ENCODE data around the gene APC2.
A peak's percentile ranks its signal among the peaks of the same experiment; 100 is the strongest.

The APC2 gene

DNA sequence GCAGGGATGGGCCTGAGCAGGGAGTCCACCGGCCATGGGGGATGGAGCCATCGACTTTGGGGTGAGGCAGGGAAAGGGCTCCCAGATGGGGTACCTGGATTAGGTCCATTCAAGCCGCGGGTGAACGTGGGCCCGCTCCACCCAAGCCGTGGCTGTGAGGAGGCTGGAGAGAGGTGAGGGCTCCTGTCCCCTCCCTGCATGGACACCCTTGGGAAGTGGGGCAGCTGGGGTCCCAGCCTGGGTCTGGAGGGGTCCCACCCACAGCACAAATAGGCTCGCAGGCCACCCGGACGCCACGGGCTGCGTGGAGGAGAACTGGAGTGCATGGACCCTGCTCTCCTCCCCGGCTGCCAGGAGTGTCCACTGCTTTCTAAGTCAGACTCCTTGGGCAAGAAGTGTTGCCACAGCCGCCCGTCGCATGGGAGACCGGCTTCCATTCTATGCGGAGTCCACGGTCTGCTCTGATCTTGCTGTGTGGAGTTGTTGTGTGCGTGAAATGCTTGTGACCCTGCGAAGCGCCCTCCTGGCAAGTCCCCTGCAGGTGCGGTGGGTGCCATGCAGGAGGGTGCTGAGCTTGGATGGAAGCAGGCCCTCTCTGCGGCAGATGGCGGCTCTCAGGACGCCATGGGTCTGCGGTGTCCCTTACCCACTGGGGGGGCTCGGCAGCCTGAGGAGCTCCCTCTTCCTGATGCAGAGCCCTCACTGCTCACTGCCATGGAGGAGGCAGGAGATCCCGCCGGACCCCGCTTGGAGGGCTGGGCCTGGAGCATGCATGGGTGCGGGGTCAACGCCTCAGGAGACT lies 40.5 kb upstream of the APC2 start:
- in situ Hi-C loops (cut with MboI; ENCODE audit: low sequenced_read_pairs): no loop called here
- peaks cover 56% of the 10 kb centered on the region for H3K36me3 ChIP-seq (replicated peaks)
- peaks cover 19% of the 10 kb centered on the region for H3K4me1 ChIP-seq

DNA sequence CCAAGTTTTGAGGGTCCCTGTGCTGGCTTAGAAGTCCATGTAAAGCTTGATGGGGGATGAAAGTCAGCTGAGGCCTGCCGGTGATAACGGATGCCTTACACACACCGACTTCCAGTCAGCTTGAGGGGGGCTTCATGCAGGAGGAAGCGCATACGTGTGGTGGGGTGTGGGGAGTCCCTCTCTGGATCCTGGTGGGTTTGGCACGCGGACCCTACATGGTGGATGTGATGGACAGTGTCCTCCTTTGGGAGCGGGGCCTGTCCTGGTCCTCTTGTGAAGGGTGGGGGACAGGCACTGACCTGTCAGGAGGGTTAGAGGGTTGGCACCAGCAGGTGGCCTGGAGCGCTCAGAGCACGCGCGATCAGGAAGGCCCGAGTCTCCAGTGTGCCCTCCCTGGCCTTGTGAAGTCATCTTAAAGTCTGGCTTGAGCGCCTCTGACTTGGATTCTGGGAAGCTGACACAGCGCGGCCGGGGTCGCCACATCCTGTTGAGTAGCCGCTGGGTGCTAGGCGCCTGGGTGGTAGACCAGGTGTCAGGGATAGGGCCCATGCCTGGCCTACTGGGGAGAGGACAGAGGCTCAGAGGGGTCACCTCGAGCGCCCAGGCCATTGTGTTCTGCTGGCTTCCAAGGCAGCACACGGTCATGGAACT lies 39.7 kb upstream of the APC2 start:
- in situ Hi-C loops (cut with MboI; ENCODE audit: low sequenced_read_pairs): no loop called here
- Histone ChIP-seq H3K36me3 (replicated peaks) (peaks cover 56% of the 10 kb centered on the region), H3K9me3 (no peaks in the 10 kb centered on the region), H3K4me3 (peak overlapping the region; percentile 95), H3K4me1 (peaks cover 24% of the 10 kb centered on the region), H3K27me3 (ENCODE audit: low read depth) (no peaks in the 10 kb centered on the region)
- no peak for DNase-seq (ENCODE audit: low spot score in 2 of 2)

More for the DNA sequence above, 40.5 kb upstream of the APC2 start:
- H3K4me3 ChIP-seq: peak overlapping the region; percentile 95
- H3K27me3 ChIP-seq (ENCODE audit: low read depth): no peaks in the 10 kb centered on the region
- no peaks in the 10 kb centered on the region for H3K9me3 ChIP-seq
- DNase-seq (ENCODE audit: low spot score in 2 of 2): no peak

DNA sequence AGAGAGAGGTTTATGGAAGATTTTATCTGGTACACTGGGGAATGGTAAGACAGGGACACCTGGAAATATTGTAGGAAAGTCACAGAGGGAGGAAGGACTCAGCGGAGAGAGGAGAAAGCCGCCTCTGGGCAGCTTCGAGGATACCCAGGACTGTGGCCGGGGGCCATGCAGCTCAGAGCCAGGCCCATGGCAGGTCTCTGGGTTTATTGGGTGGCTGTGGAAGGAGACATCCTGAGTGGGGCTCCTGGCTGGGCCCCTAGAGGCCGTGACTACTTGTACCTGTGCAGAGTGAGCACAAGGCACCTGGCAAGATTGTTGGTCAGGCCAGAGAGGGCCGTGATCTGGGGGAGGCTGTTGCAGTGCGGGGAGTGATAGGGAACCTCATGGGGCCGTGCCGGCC lies 39.1 kb upstream of the APC2 start:
- Histone ChIP-seq H3K36me3 (replicated peaks) (peaks cover 59% of the 10 kb centered on the region), H3K4me1 (peaks cover 24% of the 10 kb centered on the region), H3K4me3 (no peak overlapping the region), H3K9me3 (no peaks in the 10 kb centered on the region), H3K27me3 (ENCODE audit: low read depth) (no peaks in the 10 kb centered on the region)
- in situ Hi-C loops (cut with MboI; ENCODE audit: low sequenced_read_pairs): no loop called here
- DNase-seq (ENCODE audit: low spot score in 2 of 2): no peak

DNA sequence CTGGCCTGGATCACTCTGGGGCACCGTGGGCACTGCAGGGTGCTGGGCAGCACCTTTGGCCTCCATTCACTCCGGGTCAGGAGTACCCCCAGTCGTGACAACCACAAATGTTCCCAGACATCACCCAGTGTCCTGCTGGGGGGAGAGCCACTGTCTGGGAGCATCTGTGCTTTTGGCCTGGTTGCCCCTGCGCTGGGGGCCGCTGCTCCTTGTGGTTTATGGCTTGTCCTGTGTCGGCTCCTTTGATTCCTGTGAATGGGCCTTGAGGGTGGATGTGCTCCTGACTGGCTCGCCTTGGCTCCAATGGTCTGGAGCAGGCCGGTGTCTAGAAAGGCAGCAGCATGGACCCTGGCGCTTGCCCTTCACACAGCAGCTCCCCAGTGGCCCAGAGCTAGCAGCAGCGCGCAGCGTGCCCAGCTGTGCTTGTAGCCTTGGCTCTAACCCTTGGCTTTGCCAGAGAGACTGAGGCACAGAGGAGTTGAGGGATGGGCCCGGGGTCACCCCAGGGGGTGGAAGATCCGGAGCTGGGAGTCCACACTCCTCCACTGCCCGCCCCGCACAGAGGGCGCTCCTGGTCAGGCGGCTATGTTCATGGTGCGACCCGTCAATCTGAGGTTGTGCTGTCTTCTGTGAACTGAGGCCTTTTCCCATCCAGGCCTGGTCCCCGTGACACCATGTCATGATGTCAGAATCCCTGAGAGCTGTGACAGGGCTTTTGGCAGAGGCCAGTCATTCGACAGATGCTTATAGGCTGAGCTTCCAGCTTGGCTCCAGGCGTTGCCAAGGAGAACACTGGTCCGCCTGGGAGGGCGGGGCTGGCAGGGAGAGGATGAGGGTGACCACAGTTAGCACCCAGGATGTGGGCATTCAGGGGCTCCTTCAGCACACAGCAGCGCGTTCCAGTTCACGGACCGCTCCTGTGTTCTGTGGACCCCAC lies 38.4 kb upstream of the APC2 start:
- no peak overlapping the region for H3K4me3 ChIP-seq
- peaks cover 22% of the 10 kb centered on the region for H3K4me1 ChIP-seq
- peaks cover 67% of the 10 kb centered on the region for H3K36me3 ChIP-seq (replicated peaks)
- no peak for DNase-seq (ENCODE audit: low spot score in 2 of 2)
- no peaks in the 10 kb centered on the region for H3K9me3 ChIP-seq
- no peaks in the 10 kb centered on the region for H3K27me3 ChIP-seq (ENCODE audit: low read depth)
- in situ Hi-C loops (cut with MboI; ENCODE audit: low sequenced_read_pairs): no loop called here

DNA sequence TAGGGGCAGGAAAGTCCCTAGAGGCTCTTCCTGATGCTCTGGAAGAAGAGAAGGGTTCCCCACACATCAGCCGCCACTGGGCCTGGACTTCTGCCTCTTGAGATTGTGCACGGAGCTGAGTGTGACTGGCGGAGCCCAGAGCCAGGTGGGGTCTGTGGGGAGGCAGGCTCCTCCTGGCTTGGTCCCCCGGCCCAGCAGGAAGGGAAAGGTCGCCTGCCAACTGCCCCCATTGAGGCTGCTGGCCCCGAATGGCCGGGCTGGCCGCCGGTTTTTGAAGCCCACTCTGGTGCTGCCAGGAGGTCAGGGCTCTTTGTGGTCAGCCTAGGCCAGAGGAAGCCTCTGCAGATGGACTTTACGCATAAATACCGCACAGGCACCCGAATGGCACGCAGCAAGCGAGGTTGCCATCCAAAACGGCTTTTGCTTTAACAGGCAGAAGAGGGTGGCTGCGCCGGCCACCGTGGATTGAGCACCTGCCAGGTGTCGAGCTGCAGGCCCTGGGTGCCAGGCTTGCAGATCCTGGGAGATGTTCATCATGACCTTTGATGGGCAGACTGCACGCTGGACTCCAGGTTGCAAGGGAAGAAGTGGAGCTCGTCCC lies 37.5 kb upstream of the APC2 start:
- DNase-seq (ENCODE audit: low spot score in 2 of 2): no peak
- H3K9me3 ChIP-seq: no peaks in the 10 kb centered on the region
- no peak overlapping the region for H3K4me3 ChIP-seq
- H3K4me1 ChIP-seq: peaks cover 18% of the 10 kb centered on the region
- H3K36me3 ChIP-seq (replicated peaks): peaks cover 76% of the 10 kb centered on the region
- H3K27me3 ChIP-seq (ENCODE audit: low read depth): no peaks in the 10 kb centered on the region
- in situ Hi-C loops (cut with MboI; ENCODE audit: low sequenced_read_pairs): no loop called here

DNA sequence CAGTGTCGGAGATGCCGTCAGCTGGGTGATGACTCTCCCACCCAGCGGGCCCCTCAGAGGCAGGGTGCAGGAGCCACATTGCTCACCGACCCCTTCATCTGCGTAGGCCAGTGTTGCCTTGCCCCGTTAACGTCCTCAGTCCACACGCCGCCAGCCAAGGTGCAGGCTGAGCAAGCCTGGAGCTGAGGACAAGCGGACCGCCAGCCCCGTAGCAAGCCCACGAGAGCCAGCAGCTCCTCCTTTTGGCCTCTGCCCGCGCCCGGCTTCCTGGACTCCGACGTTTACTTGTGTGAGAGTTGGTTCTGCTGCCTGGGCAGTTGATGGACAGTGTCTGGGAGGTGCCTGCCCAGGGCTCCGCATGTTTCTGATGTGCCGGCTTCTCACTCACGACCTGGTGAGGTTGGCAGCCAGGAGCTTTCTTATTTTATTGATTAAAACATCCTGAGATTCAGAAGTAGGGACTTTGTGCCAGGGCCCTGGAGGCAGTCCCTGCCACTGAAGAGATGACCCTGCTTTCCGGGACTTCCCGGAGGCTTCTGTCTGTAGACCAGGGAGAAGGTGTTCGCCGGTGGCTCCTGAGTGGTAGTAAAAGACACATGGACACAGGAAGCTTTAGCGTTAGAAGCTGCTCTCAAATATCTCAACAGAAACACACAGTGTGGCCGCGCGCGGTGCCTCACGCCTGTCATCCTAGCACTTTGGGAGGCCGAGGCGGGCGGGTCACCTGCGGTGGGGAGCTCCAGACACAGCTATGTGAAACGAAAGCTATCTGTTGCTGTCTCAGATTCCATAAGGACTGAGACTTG lies 36.7 kb upstream of the APC2 start:
- no peak for DNase-seq (ENCODE audit: low spot score in 2 of 2)
- Histone ChIP-seq H3K9me3 (no peaks in the 10 kb centered on the region), H3K27me3 (ENCODE audit: low read depth) (no peaks in the 10 kb centered on the region), H3K4me3 (no peak overlapping the region), H3K36me3 (replicated peaks) (peaks cover 81% of the 10 kb centered on the region), H3K4me1 (peaks cover 18% of the 10 kb centered on the region)
- in situ Hi-C loops (cut with MboI; ENCODE audit: low sequenced_read_pairs): no loop called here

DNA sequence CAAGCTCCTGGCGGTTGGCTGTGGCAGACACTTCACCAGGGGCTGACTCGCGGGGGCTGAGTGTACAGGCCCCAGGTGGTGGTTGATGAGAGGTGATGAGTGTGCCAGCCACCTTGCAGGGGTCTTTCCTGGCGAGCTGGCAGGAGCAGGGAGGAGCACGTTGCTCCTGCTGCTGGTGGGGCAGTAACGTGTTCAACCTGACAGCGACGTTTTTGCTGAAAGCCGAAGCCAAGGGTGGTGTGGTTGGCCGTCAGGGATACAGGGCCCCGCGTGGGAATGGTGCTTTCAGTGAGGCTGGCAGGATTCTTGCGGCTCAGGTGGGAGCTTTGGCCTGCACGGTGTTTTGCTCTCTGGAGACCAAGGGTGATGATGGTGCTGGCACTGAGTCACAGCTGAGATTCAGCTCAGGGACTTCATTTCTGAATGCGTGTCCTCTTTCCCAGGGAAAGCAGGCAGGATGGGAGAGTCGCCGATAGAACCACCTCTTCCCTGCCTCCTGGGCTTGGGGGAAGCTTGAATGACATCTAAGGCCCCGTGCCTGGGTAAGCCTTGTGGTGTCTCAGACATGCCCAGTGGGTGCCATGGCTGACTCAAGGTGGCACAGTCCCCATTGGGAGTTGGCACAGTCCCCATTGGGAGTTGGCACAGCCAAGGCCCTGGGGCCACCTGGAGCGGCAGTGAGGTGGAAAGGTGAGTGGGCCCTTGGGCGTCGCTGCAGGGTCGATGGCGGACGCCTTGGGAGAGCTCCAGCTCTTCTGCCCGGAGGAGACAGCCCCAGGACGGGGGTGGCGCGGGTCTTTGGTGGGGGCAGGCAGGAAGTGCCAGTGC lies 33.7 kb upstream of the APC2 start:
- Histone ChIP-seq H3K4me3 (no peak overlapping the region), H3K27me3 (ENCODE audit: low read depth) (no peaks in the 10 kb centered on the region), H3K9me3 (no peaks in the 10 kb centered on the region), H3K36me3 (replicated peaks) (peaks cover 75% of the 10 kb centered on the region), H3K4me1 (peaks cover 9% of the 10 kb centered on the region; the same call in 1 of the 2 replicates)
- in situ Hi-C loops (cut with MboI; ENCODE audit: low sequenced_read_pairs): no loop called here
- DNase-seq (ENCODE audit: low spot score in 2 of 2): no peak

DNA sequence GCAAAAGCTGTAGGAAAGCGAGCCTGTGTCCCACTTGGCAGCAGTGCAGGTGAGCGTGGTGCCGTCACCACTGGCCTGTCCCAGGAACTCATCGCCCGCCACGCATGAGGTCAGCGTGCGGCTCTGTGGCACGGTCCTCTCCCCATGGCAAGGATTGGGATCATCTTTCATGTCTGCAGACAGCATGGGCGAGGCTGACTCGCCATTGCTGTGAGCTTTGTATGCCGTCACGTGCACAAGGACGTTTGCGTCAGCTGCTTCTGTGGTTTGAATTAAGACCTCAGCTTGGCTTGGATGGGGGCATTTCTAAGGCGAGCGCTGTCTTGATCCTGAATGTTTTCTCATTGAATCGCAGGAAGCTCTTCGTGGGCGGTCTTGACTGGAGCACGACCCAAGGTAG lies 32.8 kb upstream of the APC2 start:
- no peaks in the 10 kb centered on the region for H3K27me3 ChIP-seq (ENCODE audit: low read depth)
- no peak for DNase-seq (ENCODE audit: low spot score in 2 of 2)
- H3K36me3 ChIP-seq (replicated peaks): peaks cover 77% of the 10 kb centered on the region
- in situ Hi-C loops (cut with MboI; ENCODE audit: low sequenced_read_pairs): no loop called here
- H3K9me3 ChIP-seq: no peaks in the 10 kb centered on the region
- no peak overlapping the region for H3K4me3 ChIP-seq
- H3K4me1 ChIP-seq: peaks cover 9% of the 10 kb centered on the region; the same call in 1 of the 2 replicates

DNA sequence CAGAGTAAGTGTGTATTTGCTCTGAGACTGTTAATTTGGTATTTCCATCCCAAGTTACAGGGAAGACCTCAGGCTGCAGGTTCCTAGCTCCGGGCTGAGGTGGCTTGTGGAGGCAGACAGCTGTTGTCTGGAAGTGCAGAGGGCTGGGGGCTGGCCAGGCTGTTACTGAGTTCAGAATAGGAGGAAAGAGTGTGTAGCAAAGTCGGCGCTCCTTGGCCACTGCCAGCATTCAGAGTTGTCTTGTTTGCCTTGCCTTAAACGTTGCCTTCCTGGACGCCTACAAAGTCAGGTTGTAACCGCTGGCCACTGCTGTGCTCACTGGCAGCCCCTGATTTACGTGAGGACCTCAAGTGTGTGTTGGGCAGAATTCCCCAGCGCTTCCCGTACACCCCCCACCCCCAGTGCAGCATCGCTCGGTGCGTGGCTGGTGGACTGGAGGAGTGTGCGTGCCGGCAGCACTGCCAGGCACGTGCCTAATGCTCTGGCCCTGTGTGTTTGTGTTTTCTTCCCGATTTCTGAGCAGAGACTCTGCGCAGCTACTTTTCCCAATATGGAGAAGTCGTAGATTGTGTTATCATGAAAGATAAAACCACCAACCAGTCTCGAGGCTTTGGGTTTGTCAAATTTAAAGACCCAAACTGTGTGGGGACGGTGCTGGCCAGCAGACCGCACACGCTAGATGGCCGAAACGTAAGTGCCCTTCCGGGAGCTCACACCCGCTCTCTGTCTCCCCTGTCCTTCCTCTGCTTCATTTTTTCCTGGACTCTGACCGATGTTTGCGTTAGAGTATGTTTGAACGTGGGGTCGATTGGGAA lies 32.0 kb upstream of the APC2 start:
- Histone ChIP-seq H3K4me3 (no peak overlapping the region), H3K9me3 (no peaks in the 10 kb centered on the region), H3K27me3 (ENCODE audit: low read depth) (no peaks in the 10 kb centered on the region), H3K36me3 (replicated peaks) (peaks cover 77% of the 10 kb centered on the region), H3K4me1 (peaks cover 9% of the 10 kb centered on the region; the same call in 1 of the 2 replicates)
- DNase-seq (ENCODE audit: low spot score in 2 of 2): no peak
- in situ Hi-C loops (cut with MboI; ENCODE audit: low sequenced_read_pairs): no loop called here

DNA sequence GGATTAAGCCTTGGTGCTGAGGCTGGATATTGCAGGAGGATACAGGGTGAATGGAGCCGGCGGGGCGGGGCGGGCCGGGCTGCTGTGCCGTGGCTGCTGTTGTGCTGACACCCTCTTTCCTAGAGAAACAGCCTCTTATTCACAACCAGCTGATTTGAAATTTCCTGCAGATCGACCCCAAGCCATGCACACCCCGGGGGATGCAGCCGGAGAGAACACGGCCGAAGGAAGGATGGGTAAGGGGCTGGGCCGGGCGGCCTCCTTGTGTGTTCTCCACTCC lies 31.5 kb upstream of the APC2 start:
- Histone ChIP-seq H3K36me3 (replicated peaks) (peaks cover 77% of the 10 kb centered on the region), H3K9me3 (no peaks in the 10 kb centered on the region), H3K27me3 (ENCODE audit: low read depth) (no peaks in the 10 kb centered on the region), H3K4me3 (no peak overlapping the region), H3K4me1 (peaks cover 9% of the 10 kb centered on the region; the same call in 1 of the 2 replicates)
- no peak for DNase-seq (ENCODE audit: low spot score in 2 of 2)
- in situ Hi-C loops (cut with MboI; ENCODE audit: low sequenced_read_pairs): no loop called here

DNA sequence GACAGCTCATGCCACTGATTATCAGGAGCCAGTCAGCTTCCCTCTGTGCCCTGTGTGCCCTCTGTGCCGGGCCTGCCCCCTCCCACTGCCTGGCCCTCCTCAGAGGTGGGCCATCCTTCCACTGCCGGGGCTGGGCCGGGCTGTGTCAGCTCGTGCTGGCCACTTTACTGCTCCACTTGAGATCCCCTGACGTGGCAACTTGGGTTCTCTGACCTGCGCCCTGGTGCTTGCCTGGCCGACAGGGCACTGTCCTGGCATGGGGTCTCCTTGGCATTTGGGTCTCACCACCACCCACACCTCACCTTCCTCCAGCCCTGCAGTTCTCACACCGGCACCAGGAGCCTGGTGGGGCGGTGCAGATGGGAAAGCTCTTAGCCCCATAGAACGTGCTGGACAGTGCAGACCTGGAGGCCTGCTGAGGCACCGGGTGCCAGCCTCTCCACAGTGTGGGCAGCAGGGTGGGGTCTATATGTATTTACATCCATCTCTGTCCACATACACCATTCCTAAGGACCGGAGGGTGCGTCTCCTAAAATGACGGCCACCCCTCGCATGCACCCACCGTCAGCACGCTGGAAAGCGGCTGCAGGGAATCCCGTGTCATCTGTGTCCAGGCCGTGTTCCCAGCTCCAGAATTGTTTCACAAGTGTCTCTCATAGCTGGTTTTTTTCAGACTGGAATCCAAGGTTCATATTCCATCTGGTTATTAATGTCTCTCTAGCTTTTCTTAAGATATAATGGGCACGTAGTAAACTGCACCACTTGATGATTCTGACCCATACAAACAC lies 30.8 kb upstream of the APC2 start:
- H3K4me1 ChIP-seq: peaks cover 5% of the 10 kb centered on the region; the same call in 1 of the 2 replicates
- DNase-seq (ENCODE audit: low spot score in 2 of 2): no peak
- H3K36me3 ChIP-seq (replicated peaks): peaks cover 77% of the 10 kb centered on the region
- in situ Hi-C loops (cut with MboI; ENCODE audit: low sequenced_read_pairs): no loop called here
- no peaks in the 10 kb centered on the region for H3K9me3 ChIP-seq
- no peaks in the 10 kb centered on the region for H3K27me3 ChIP-seq (ENCODE audit: low read depth)
- H3K4me3 ChIP-seq: no peak overlapping the region
